ENCODE data around the gene SLC13A5.

Gene SLC13A5

GRCh38 chr17:6638046-6638908 lies 74.9 kb downstream of the SLC13A5 start:
- no peak for DNase-seq (ENCODE audit: low spot score)

- no peak for DNase-seq (ENCODE audit: low spot score)
Observed at GRCh38 chr17:6637458-6637840, 75.7 kb downstream of the SLC13A5 start.

- DNase-seq (ENCODE audit: low spot score): no peak
Observed at GRCh38 chr17:6636616-6637457, 76.3 kb downstream of the SLC13A5 start.

- DNase-seq (ENCODE audit: low spot score): no peak
Observed at GRCh38 chr17:6636105-6636504, 77.1 kb downstream of the SLC13A5 start.

Measured in globus pallidus (tissue), 1 donor.